H1 (cell line): ENCODE results near the gene ACOX1. TPM values are rescaled to one million over a fixed set of nuclear protein-coding genes. Genes with fewer than 3 reads are reported as not detected.

Source experiments
- CTCF ChIA-PET: fragments of 300-600 bp; sonication (Branson Sonifier 250); formaldehyde crosslinking; loops from one replicate; lab custom pipeline; 2021; ENCODE audit not compliant: partially characterized antibody; lab: Charles Lee
- POLR2A ChIA-PET: fragments of 300-600 bp; sonication (Branson Sonifier 250); formaldehyde crosslinking; loops from one replicate; lab custom pipeline; 2021; ENCODE audit warnings: inconsistent platforms; ENCODE audit not compliant: partially characterized antibody; lab: Charles Lee
- DNase-seq, 2 experiments: peaks; one replicate each; pipeline versions ENCODE4 v3.0.0 to v3.0.0-alpha.2; 2010 to 2022; ENCODE audit warnings: low spot score in 2 of 2, low read depth in 1 of 2, mixed read lengths in 1 of 2
- FAIRE-seq: peaks from 2 replicates; lab custom pipeline; 2011; peaks lifted over from hg19 to GRCh38; lab: Jason Lieb, UNC
- H2AFZ ChIP-seq: 2 replicates; pipeline ENCODE4 v1.8.1; 2012; ENCODE audit warnings: low read length, inconsistent platforms
- H2AK5ac ChIP-seq: 2 replicates; pipeline ENCODE4 v1.6.1; 2013; ENCODE audit warnings: low read depth, low read length
- H2BK120ac ChIP-seq: replicated peaks from 2 replicates; pipeline ENCODE3; 2013; ENCODE audit warnings: low read depth, low read length, inconsistent platforms
- H2BK12ac ChIP-seq: 2 replicates; pipeline ENCODE4 v1.6.1; 2013; ENCODE audit warnings: low read depth, low read length
- H2BK15ac ChIP-seq: 2 replicates; pipeline ENCODE4 v1.6.1; 2013; ENCODE audit warnings: low read length
- H2BK20ac ChIP-seq: 2 replicates; pipeline ENCODE4 v1.6.1; 2013; ENCODE audit warnings: low read length
- H2BK5ac ChIP-seq: 2 replicates; pipeline ENCODE4 v1.6.1; 2013; ENCODE audit warnings: low read depth, low read length
- H3K14ac ChIP-seq: 2 replicates; pipeline ENCODE4 v1.6.1; 2013; ENCODE audit warnings: inconsistent platforms; ENCODE audit not compliant: insufficient read length
- H3K18ac ChIP-seq: 2 replicates; pipeline ENCODE4 v1.6.1; 2013; ENCODE audit warnings: low read length; ENCODE audit errors: extremely low read depth
- H3K23ac ChIP-seq: 2 replicates; pipeline ENCODE4 v1.6.1; 2013; ENCODE audit warnings: inconsistent platforms; ENCODE audit not compliant: insufficient read length
- H3K23me2 ChIP-seq: 2 replicates; pipeline ENCODE4 v1.6.1; 2013; ENCODE audit warnings: low read depth, low read length
- H3K27ac ChIP-seq: 2 replicates; pipeline ENCODE4 v1.6.1; 2011; ENCODE audit warnings: low read depth, low read length, inconsistent platforms
- H3K27me3 ChIP-seq, 4 experiments: replicated peaks in 1 of 4; 1 replicate in 1 of 4; 2 replicates in 3 of 4; pipeline versions ENCODE4 v1.6.1 to v1.8.1; 2011 to 2013; ENCODE audit warnings: low read length in 3 of 4, mild to moderate bottlenecking in 3 of 4, inconsistent platforms in 2 of 4, mixed read lengths in 2 of 4, moderate library complexity in 1 of 4; ENCODE audit not compliant: control insufficient read depth in 3 of 4, insufficient read depth in 3 of 4; ENCODE audit errors: extremely low read depth in 1 of 4
- H3K36me3 ChIP-seq, 4 experiments: 2 replicates each; pipeline versions ENCODE4 v1.6.1 to v1.8.1; 2011 to 2013; ENCODE audit warnings: mild to moderate bottlenecking in 4 of 4, low read length in 3 of 4, moderate library complexity in 2 of 4, control low read depth in 1 of 4, inconsistent platforms in 1 of 4; ENCODE audit not compliant: insufficient read depth in 4 of 4, control insufficient read depth in 2 of 4
- H3K4ac ChIP-seq: replicated peaks from 2 replicates; pipeline ENCODE3; 2013; ENCODE audit warnings: low read length, low read depth, mixed read lengths, inconsistent platforms; ENCODE audit not compliant: insufficient read length
- H3K4me1 ChIP-seq, 4 experiments: replicated peaks in 1 of 4; 1 replicate in 1 of 4; 2 replicates in 3 of 4; pipeline versions ENCODE4 v1.6.1 to v1.8.1; 2011 to 2013; ENCODE audit warnings: low read length in 3 of 4, inconsistent platforms in 2 of 4, mixed read lengths in 1 of 4; ENCODE audit not compliant: insufficient read depth in 4 of 4, control insufficient read depth in 3 of 4
- H3K4me2 ChIP-seq, 2 experiments: 2 replicates each; pipeline versions ENCODE4 v1.6.1 to v1.8.1; 2011 to 2013; ENCODE audit warnings: low read depth in 2 of 2, low read length in 2 of 2, control low read depth in 1 of 2, inconsistent platforms in 1 of 2, mild to moderate bottlenecking in 1 of 2; ENCODE audit not compliant: insufficient read depth in 1 of 2
- H3K4me3 ChIP-seq, 4 experiments: fragments of 200-600, 300-600 bp in 1 of 4; sonication (generic), shearing (Covaris generic), sonication (Bioruptor Twin) in 1 of 4; 2 replicates each; pipeline versions ENCODE4 v1.5.1 to v1.8.1; 2011 to 2016; ENCODE audit warnings: low read length in 4 of 4, low read depth in 3 of 4, control low read depth in 2 of 4, inconsistent platforms in 2 of 4, mild to moderate bottlenecking in 2 of 4, mixed read lengths in 1 of 4, moderate library complexity in 1 of 4; ENCODE audit not compliant: insufficient read depth in 2 of 4; ENCODE audit errors: extremely low read depth in 1 of 4
- H3K56ac ChIP-seq: replicated peaks from 2 replicates; pipeline ENCODE3; 2013; ENCODE audit warnings: low read depth, mild to moderate bottlenecking, mixed read lengths, low read length, inconsistent platforms; ENCODE audit not compliant: insufficient read length
- H3K79me1 ChIP-seq: 2 replicates; pipeline ENCODE4 v1.6.1; 2013; ENCODE audit warnings: low read depth, low read length, control low read depth
- H3K79me2 ChIP-seq, 2 experiments: 2 replicates each; pipeline versions ENCODE4 v1.6.1 to v1.8.1; 2012 to 2013; ENCODE audit warnings: low read length in 2 of 2, mild to moderate bottlenecking in 2 of 2, inconsistent platforms in 1 of 2; ENCODE audit not compliant: insufficient read depth in 2 of 2, control insufficient read depth in 1 of 2
- H3K9ac ChIP-seq, 4 experiments: replicated peaks in 1 of 4; 1 replicate in 1 of 4; 2 replicates in 3 of 4; pipeline versions ENCODE4 v1.6.1 to v1.8.1; 2011 to 2013; ENCODE audit warnings: low read depth in 3 of 4, low read length in 3 of 4, control low read depth in 2 of 4, mild to moderate bottlenecking in 2 of 4, moderate library complexity in 2 of 4, inconsistent platforms in 1 of 4; ENCODE audit errors: extremely low read depth in 1 of 4
- H3K9me3 ChIP-seq, 2 experiments: 2 replicates each; pipeline versions ENCODE4 v1.6.1 to v1.8.1; 2012 to 2013; ENCODE audit warnings: mild to moderate bottlenecking in 2 of 2, moderate library complexity in 2 of 2, control low read depth in 1 of 2, inconsistent platforms in 1 of 2, low read depth in 1 of 2, low read length in 1 of 2, mixed read lengths in 1 of 2; ENCODE audit not compliant: insufficient read depth in 2 of 2
- H4K20me1 ChIP-seq, 2 experiments: replicated peaks in 1 of 2; 2 replicates each; pipeline versions ENCODE3 to v1.8.1; 2011 to 2013; ENCODE audit warnings: inconsistent platforms in 2 of 2, low read length in 2 of 2, mild to moderate bottlenecking in 1 of 2; ENCODE audit not compliant: insufficient read depth in 2 of 2, control insufficient read depth in 1 of 2
- H4K5ac ChIP-seq: 2 replicates; pipeline ENCODE4 v1.6.1; 2013; ENCODE audit warnings: low read length, low read depth, mixed read lengths, inconsistent platforms; ENCODE audit not compliant: insufficient read length
- H4K8ac ChIP-seq: 2 replicates; pipeline ENCODE4 v1.8.0; 2013; ENCODE audit warnings: mild to moderate bottlenecking, moderate library complexity, low read length, inconsistent platforms; ENCODE audit not compliant: insufficient read depth; ENCODE audit errors: extremely low read depth
- H4K91ac ChIP-seq: replicated peaks from 2 replicates; pipeline ENCODE3; 2013; ENCODE audit warnings: low read length, mixed read lengths, inconsistent platforms; ENCODE audit not compliant: insufficient read length
- ASH2L ChIP-seq: fragments of 200-600, 300-600 bp; sonication (generic); IDR thresholded peaks from one replicate; pipeline ENCODE4 v1.7.1; 2017; ENCODE audit warnings: low read length
- EGR1 ChIP-seq: IDR thresholded peaks from 2 replicates; pipeline ENCODE4 v1.6.1; 2011; ENCODE audit warnings: low read depth, low read length, borderline replicate concordance
- JUND ChIP-seq: IDR thresholded peaks from 2 replicates; pipeline ENCODE4 v1.6.1; 2011; ENCODE audit warnings: mild to moderate bottlenecking, improper control_type of control experiment, low read length
- SP4 ChIP-seq: IDR thresholded peaks from 2 replicates; pipeline ENCODE4 v1.6.1; 2012; ENCODE audit warnings: low read length, inconsistent platforms
- WGBS, 2 experiments: shearing (Covaris generic) in 1 of 2; methylation state at CpG; one replicate each; pipeline versions ENCODE4 v1.1.6 to v1.1.7; 2013 to 2015; ENCODE audit warnings: low lambda C conversion rate in 2 of 2, mixed read lengths in 2 of 2, inconsistent platforms in 1 of 2, low coverage in 1 of 2, missing lambda C conversion rate in 1 of 2; ENCODE audit not compliant: insufficient replicate concordance in 2 of 2, insufficient coverage in 1 of 2, insufficient read length in 1 of 2; ENCODE audit errors: extremely low coverage in 1 of 2, missing lambda C conversion rate in 1 of 2; 5-methylcytosine and 5-hydroxymethylcytosine counted together
- polyA plus RNA-seq, 7 experiments: library from polyadenylated mRNA; depleted of rRNA in 3 of 7; stranded (reverse) in 5 of 7; unstranded in 2 of 7; fragments of >200 nt in 5 of 7; fragments of 200-250 nt in 2 of 7; gene quantifications; 1 replicate in 5 of 7; 2 replicates in 1 of 7; 4 replicates in 1 of 7; pipeline versions ENCODE4 v1.2.1 to v1.2.3, GENCODE V29; 2011 to 2013; ENCODE audit warnings: missing spikeins in 2 of 7, mixed read lengths in 2 of 7
- total RNA-seq: library from RNA; stranded (reverse); fragmentation: NEBNext Ultra II Directional; extraction: Animal tissue kit (Norgen Biotek cat#: 25700); gene quantifications from 2 replicates; pipeline ENCODE4 v1.2.1, GENCODE V29; 2021
- TF ChIP-seq, protein P1 (sequence below): IDR thresholded peaks from 2 replicates; pipeline ENCODE4 v1.6.1; 2012; ENCODE audit warnings: inconsistent platforms

ACOX1 gene
- total and polyA plus RNA-seq, 2 of the 8 experiments (the other 6 are each of a cell fraction or from before 2014, with no cell fraction given), result 10.5 to 30.4 TPM

DNA sequence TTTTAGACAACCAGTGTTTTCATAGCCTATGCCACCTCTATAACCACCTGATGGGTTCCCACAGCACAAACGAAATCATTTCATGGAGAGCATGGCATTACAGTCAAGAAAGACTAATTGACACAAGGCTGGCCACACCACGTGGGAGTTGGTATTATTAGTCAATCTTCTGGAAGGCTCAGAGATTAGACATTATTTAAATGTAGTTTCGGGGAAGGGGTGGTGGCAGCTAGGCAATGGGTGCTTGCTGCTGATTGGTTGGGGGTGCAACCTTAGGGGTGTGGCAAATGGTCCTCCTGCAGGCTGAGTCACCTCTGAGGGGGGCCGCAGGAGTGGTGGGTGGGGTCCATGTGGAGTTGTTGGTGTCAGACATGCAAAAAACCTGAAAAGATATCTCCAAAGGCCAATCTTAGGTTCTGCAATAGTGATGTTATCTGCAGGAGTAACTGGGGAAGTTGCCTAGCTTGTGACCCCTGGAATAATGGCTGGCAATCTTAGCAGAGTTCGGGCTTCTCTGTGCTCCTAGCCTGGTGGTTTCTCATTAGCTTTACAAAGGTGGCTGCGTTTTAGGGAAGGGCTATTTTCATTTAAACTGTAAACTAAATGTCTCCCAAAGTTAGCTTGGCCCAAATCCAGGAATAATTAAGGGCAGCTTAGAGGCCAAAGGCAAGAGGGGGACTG lies 4.7 kb upstream of the ACOX1 start:
- whole genome bisulfite sequencing, 2 experiments, result 20% methylated on average over 6 of the region's 6 CpGs; no CpG with 5 or more reads in 1 of the 2 experiments
- H3K9me3 ChIP-seq, result no peaks in the 10 kb centered on the region
- H4K5ac ChIP-seq, result peak overlapping the region; percentile 96
- peaks cover 4% of the 10 kb centered on the region; the same call in 1 of the 2 replicates for H3K23me2 ChIP-seq
- CTCF ChIA-PET, result interaction anchor here (0.6 to 2.8 kb wide), 11 partner anchors 11 to 745 kb away, joined by 3 to 19 read pairs (median 4); partner anchors contain the start of gene CDK3
- no peak overlapping the region for H2AK5ac ChIP-seq
- peak overlapping the region; percentile 95; the same call in 1 of the 2 replicates for H3K18ac ChIP-seq
- peak overlapping the region; percentile 99 for H2BK20ac ChIP-seq
- no peak overlapping the region for H3K14ac ChIP-seq
- TF ChIP-seq ASH2L, result peak; percentile 66
- TF ChIP-seq, protein P1, sequence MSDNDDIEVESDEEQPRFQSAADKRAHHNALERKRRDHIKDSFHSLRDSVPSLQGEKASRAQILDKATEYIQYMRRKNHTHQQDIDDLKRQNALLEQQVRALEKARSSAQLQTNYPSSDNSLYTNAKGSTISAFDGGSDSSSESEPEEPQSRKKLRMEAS, result 0 out of 2 replicates have a peak, but pooled peaks have one; percentile 14
- no peak for TF ChIP-seq EGR1
- peak; percentile 65; the same call in 1 of the 2 replicates for TF ChIP-seq JUND
- no peak for TF ChIP-seq SP4
- POLR2A ChIA-PET, result interaction anchor here (0.6 to 2.5 kb wide), 6 partner anchors 9 to 172 kb away, joined by 3 to 7 read pairs (median 4); partner anchors contain the start of genes CDK3 and FBF1
- H4K91ac ChIP-seq, result peak overlapping the region; percentile 63
- no peak overlapping the region for H2AFZ ChIP-seq
- peak overlapping the region; percentile 26 for H2BK5ac ChIP-seq
- H3K23ac ChIP-seq, result no peak overlapping the region
- DNase-seq (peak in 1 of 2 experiments; percentile 70), FAIRE-seq (no peak)
- H3K4me3 ChIP-seq, result peak overlapping the region; percentile 2 to 42 (median 35); a peak in 6 of 8 replicates
- peaks cover 0 to 22% of the 10 kb centered on the region in 2 experiments; a peak in 1 of 4 replicates for H3K79me2 ChIP-seq
- peaks cover 7 to 18% (median 11%) of the 10 kb centered on the region in 4 experiments for H3K4me1 ChIP-seq
- H3K27ac ChIP-seq, result peak overlapping the region; percentile 62; the same call in 1 of the 2 replicates
- H3K4ac ChIP-seq, result peak overlapping the region; percentile 88
- H3K79me1 ChIP-seq, result 0 out of 2 replicates have a peak, but pooled peaks cover 3% of the 10 kb centered on the region
- H2BK15ac ChIP-seq, result peak overlapping the region; percentile 97; the same call in 1 of the 2 replicates
- H2BK120ac ChIP-seq, result peak overlapping the region; percentile 55
- no peaks in the 10 kb centered on the region for H3K27me3 ChIP-seq
- peaks cover 0 to 3% (median 1%) of the 10 kb centered on the region in 4 experiments; a peak in 4 of 8 replicates for H3K36me3 ChIP-seq
- H3K4me2 ChIP-seq, result peak overlapping the region; percentile 60 to 62
- peak overlapping the region in 1 of 4 experiments; percentile 10; a peak in 2 of 7 replicates for H3K9ac ChIP-seq
- H4K20me1 ChIP-seq, result no peaks in the 10 kb centered on the region
- H4K8ac ChIP-seq, result no peak overlapping the region
- H2BK12ac ChIP-seq, result peak overlapping the region; percentile 99
- H3K56ac ChIP-seq, result no peak overlapping the region
